ENCODE measurements around the gene WT1. TPM values are rescaled to one million over a fixed set of nuclear protein-coding genes. Genes with fewer than 3 reads are reported as not detected.

The WT1 gene
- total and polyA plus RNA-seq, 2 of the 13 experiments (the other 11 are each of a cell fraction or from before 2014, with no cell fraction given) = 0.15 to 0.31 TPM

- WGBS (ENCODE audit: low lambda C conversion rate) = 10% methylated on average over 2 of the region's 2 CpGs
- Histone ChIP-seq H3K4me1 (ENCODE audit: insufficient read depth, low read length) (no peaks in the 10 kb centered on the region), H3K36me3 (replicated peaks in 1 of 2; ENCODE audit: control insufficient read depth in 1 of 2, insufficient read depth in 2 of 2, low read length in 2 of 2) (no peaks in the 10 kb centered on the region), H3K27ac (ENCODE audit: extremely low read length, insufficient read depth, low read length) (no peak overlapping the region), H4K20me1 (ENCODE audit: insufficient read depth, low read length) (no peaks in the 10 kb centered on the region), H3K79me2 (ENCODE audit: insufficient read depth, low read length) (no peaks in the 10 kb centered on the region), H3K9ac (ENCODE audit: insufficient read depth, low read depth, low read length) (no peak overlapping the region), H3K27me3 (ENCODE audit: control insufficient read depth in 1 of 2, insufficient read depth in 2 of 2, low read length in 2 of 2) (peaks cover 0 to 9% of the 10 kb centered on the region in 2 experiments; a peak in 3 of 5 replicates), H2AFZ (ENCODE audit: low read length) (no peak overlapping the region), H3K4me2 (ENCODE audit: low read depth, low read length) (no peak overlapping the region), H3K4me3 (replicated peaks in 1 of 3; ENCODE audit: insufficient read depth in 1 of 3, low read depth in 2 of 3, low read length in 3 of 3) (no peak overlapping the region), H3K9me3 (ENCODE audit: low read length) (no peaks in the 10 kb centered on the region)
- ChIA-PET CTCF (ENCODE audit: low intra/inter-chr PET ratio, low total read pairs) (no interaction called here), POLR2A (no interaction called here)
- no peak for DNase-seq (ENCODE audit: low spot score)
- no peak for ATAC-seq
- FAIRE-seq = no peak
- no TSS peak for BruUV-seq (replicated peaks)
- intact Hi-C loops (cut with micrococcal nuclease; ENCODE audit: unreplicated experiment) = no loop called here
- in situ Hi-C loops (cut with HindIII; ENCODE audit: extremely low pct_ligation_motif_present, low pct_unique_long_range_greater_than_20kb) = no loop called here
- TF ChIP-seq HDAC6 (IDR thresholded peaks at IDR 0.05; ENCODE audit: low read depth, low read length) = no peak
- TF ChIP-seq, protein P1, sequence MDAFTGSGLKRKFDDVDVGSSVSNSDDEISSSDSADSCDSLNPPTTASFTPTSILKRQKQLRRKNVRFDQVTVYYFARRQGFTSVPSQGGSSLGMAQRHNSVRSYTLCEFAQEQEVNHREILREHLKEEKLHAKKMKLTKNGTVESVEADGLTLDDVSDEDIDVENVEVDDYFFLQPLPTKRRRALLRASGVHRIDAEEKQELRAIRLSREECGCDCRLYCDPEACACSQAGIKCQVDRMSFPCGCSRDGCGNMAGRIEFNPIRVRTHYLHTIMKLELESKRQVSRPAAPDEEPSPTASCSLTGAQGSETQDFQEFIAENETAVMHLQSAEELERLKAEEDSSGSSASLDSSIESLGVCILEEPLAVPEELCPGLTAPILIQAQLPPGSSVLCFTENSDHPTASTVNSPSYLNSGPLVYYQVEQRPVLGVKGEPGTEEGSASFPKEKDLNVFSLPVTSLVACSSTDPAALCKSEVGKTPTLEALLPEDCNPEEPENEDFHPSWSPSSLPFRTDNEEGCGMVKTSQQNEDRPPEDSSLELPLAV (CRISPR knock-in tag; conservative IDR thresholded peaks at IDR 0.05; ENCODE audit: low read depth) = no peak
- no peak for TF ChIP-seq MTA1 (CRISPR knock-in tag; IDR thresholded peaks at IDR 0.05; ENCODE audit: borderline replicate concordance)
- TF ChIP-seq ZNF709 (CRISPR knock-in tag; IDR thresholded peaks at IDR 0.05) = no peak
- TF ChIP-seq GATAD2A (CRISPR knock-in tag; IDR thresholded peaks at IDR 0.05) = no peak
- no peak for TF ChIP-seq ZKSCAN1 (IDR thresholded peaks at IDR 0.05; ENCODE audit: low read length)
- no peak for TF ChIP-seq GZF1 (CRISPR knock-in tag; IDR thresholded peaks at IDR 0.05)
- TF ChIP-seq ZNF766 (CRISPR knock-in tag; IDR thresholded peaks at IDR 0.05; ENCODE audit: borderline replicate concordance) = no peak
- TF ChIP-seq ZNF24 (IDR thresholded peaks at IDR 0.05) = no peak
- no peak for TF ChIP-seq HHEX (CRISPR knock-in tag; IDR thresholded peaks at IDR 0.05)
- TF ChIP-seq ZNF430 (CRISPR knock-in tag; IDR thresholded peaks at IDR 0.05) = no peak
- no peak for TF ChIP-seq ZNF790 (CRISPR knock-in tag; IDR thresholded peaks at IDR 0.05; ENCODE audit: borderline replicate concordance)
- TF ChIP-seq FOXO1 (CRISPR knock-in tag; IDR thresholded peaks at IDR 0.05) = no peak
- no peak for TF ChIP-seq ZNF124 (CRISPR knock-in tag; IDR thresholded peaks at IDR 0.05)
These were observed 20.4 kb downstream of the WT1 start for GRCh38 chr11:32414925-32415324.

Data from HepG2 (cell line).